DOHH2 (cell line): ENCODE results near the gene OR9Q1.

Experiments used
- EZH2phosphoT487 ChIP-seq: fragments of 200-600 bp; sonication (generic); IDR thresholded peaks from 2 replicates; pipeline ENCODE4 v1.6.1; 2017; ENCODE audit warnings: borderline replicate concordance, mild to moderate bottlenecking, antibody characterized with exemption, low read length, moderate library complexity, mixed read lengths
- TF ChIP-seq, protein P1 (sequence below): fragments of 200-600 bp; sonication (generic); IDR thresholded peaks from one replicate; pipeline ENCODE4 v1.5.1; 2014; ENCODE audit warnings: antibody characterized with exemption, mild to moderate bottlenecking, low read depth, low read length; ENCODE audit not compliant: poor library complexity, severe bottlenecking

DNA sequence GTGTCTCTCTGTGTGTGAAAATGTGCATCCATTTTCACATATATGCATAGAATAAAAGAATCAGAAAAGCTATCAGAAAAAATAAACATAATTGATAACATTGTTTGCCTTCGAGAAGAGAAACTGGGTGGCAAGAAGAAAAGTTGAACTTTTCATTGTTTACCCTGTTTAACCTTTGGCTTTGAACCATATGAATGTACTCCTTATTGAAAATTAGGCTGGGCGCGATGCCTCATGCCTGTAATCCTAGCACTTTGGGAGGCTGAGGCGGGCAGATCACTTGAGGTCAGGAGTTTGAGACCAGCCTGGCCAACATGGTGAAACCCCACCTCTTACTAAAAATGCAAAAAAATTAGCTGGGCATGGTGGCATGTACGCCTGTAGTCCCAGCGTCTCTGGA, 11.9 kb upstream of the OR9Q1 start:
- TF ChIP-seq, protein P1, sequence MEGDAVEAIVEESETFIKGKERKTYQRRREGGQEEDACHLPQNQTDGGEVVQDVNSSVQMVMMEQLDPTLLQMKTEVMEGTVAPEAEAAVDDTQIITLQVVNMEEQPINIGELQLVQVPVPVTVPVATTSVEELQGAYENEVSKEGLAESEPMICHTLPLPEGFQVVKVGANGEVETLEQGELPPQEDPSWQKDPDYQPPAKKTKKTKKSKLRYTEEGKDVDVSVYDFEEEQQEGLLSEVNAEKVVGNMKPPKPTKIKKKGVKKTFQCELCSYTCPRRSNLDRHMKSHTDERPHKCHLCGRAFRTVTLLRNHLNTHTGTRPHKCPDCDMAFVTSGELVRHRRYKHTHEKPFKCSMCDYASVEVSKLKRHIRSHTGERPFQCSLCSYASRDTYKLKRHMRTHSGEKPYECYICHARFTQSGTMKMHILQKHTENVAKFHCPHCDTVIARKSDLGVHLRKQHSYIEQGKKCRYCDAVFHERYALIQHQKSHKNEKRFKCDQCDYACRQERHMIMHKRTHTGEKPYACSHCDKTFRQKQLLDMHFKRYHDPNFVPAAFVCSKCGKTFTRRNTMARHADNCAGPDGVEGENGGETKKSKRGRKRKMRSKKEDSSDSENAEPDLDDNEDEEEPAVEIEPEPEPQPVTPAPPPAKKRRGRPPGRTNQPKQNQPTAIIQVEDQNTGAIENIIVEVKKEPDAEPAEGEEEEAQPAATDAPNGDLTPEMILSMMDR, result no peak
- no peak for TF ChIP-seq EZH2phosphoT487
